GM03348 (cell line): ENCODE measurements around the gene MAPKAP1.

Experiments used
- DNase-seq: peaks from one replicate; pipeline ENCODE4 v3.0.0; 2012; ENCODE audit warnings: low spot score

The MAPKAP1 gene

GRCh38 chr9:125561509-125562148 lies 145.4 kb downstream of the MAPKAP1 start:
- DNase-seq: no peak

GRCh38 chr9:125559894-125560293 lies 147.1 kb downstream of the MAPKAP1 start:
- no peak for DNase-seq

- DNase-seq: no peak
These were observed 147.8 kb downstream of the MAPKAP1 start for GRCh38 chr9:125559194-125559593.

GRCh38 chr9:125558453-125559092 lies 148.4 kb downstream of the MAPKAP1 start:
- peak; percentile 79 for DNase-seq

- DNase-seq: no peak
These were observed 150.8 kb downstream of the MAPKAP1 start for GRCh38 chr9:125556046-125556721.

GRCh38 chr9:125554726-125555125 lies 152.3 kb downstream of the MAPKAP1 start:
- DNase-seq: no peak

GRCh38 chr9:125551781-125552180 lies 155.2 kb downstream of the MAPKAP1 start:
- DNase-seq: no peak

GRCh38 chr9:125549891-125550885 lies 156.8 kb downstream of the MAPKAP1 start:
- DNase-seq: peak; percentile 12

- peak; percentile 65 for DNase-seq
These were observed 157.5 kb downstream of the MAPKAP1 start for GRCh38 chr9:125549465-125549871.

GRCh38 chr9:125549039-125549438 lies 158.0 kb downstream of the MAPKAP1 start:
- no peak for DNase-seq

GRCh38 chr9:125548141-125548540 lies 158.9 kb downstream of the MAPKAP1 start:
- DNase-seq: no peak

GRCh38 chr9:125547368-125547767 lies 159.6 kb downstream of the MAPKAP1 start:
- DNase-seq: no peak

- DNase-seq: no peak
These were observed 161.2 kb downstream of the MAPKAP1 start for GRCh38 chr9:125545845-125546244.

- DNase-seq: peak; percentile 63
These were observed 161.9 kb downstream of the MAPKAP1 start for GRCh38 chr9:125544988-125545651.

GRCh38 chr9:125544484-125544883 lies 162.5 kb downstream of the MAPKAP1 start:
- no peak for DNase-seq

- DNase-seq: no peak
These were observed 165.2 kb downstream of the MAPKAP1 start for GRCh38 chr9:125541840-125542243.

GRCh38 chr9:125540497-125540896 lies 166.5 kb downstream of the MAPKAP1 start:
- no peak for DNase-seq

- peak; percentile 71 for DNase-seq
These were observed 168.9 kb downstream of the MAPKAP1 start for GRCh38 chr9:125538092-125538473.

- no peak for DNase-seq
These were observed 169.4 kb downstream of the MAPKAP1 start for GRCh38 chr9:125537442-125538091.

- DNase-seq: peak; percentile 53
These were observed 170.2 kb downstream of the MAPKAP1 start for GRCh38 chr9:125536776-125537175.

GRCh38 chr9:125536167-125536772 lies 170.7 kb downstream of the MAPKAP1 start:
- DNase-seq: no peak
